NCI-H2227 (cell line): ENCODE measurements around the gene TXNDC16.
"Not testable (repeated sequence)": the region's sequence is repeated elsewhere in the genome, so short reads cannot be mapped to it uniquely, and the experiment has no call there.

ENCODE experiments used
- DNase-seq: peaks from one replicate; lab custom pipeline; 2025; ENCODE audit not compliant: unreplicated experiment; lab: John Stamatoyannopoulos, UW

Gene TXNDC16

GRCh38 chr14:52545584-52546317, 6.6 kb downstream of the TXNDC16 start:
- no peak for DNase-seq

- no peak for DNase-seq
Observed at GRCh38 chr14:52538623-52539022, 13.7 kb downstream of the TXNDC16 start.

- no peak for DNase-seq
Observed at GRCh38 chr14:52536269-52536668, 16.0 kb downstream of the TXNDC16 start.

GRCh38 chr14:52531481-52531880, 20.8 kb downstream of the TXNDC16 start:
- no peak for DNase-seq

- no peak for DNase-seq
Observed at GRCh38 chr14:52527052-52527451, 25.3 kb downstream of the TXNDC16 start.

- DNase-seq: no peak
Observed at GRCh38 chr14:52522581-52523345, 29.5 kb downstream of the TXNDC16 start.

GRCh38 chr14:52522033-52522432, 30.3 kb downstream of the TXNDC16 start:
- DNase-seq: no peak

- no peak for DNase-seq
Observed at GRCh38 chr14:52514046-52514811, 38.1 kb downstream of the TXNDC16 start.

GRCh38 chr14:52513249-52513648, 39.1 kb downstream of the TXNDC16 start:
- DNase-seq: no peak

GRCh38 chr14:52494444-52494843, 57.9 kb downstream of the TXNDC16 start:
- DNase-seq: no peak

- DNase-seq: no peak
Observed at GRCh38 chr14:52485350-52485960, 66.8 kb downstream of the TXNDC16 start.

- no peak for DNase-seq
Observed at GRCh38 chr14:52481864-52482263, 70.4 kb downstream of the TXNDC16 start.

GRCh38 chr14:52473557-52473956, 78.7 kb downstream of the TXNDC16 start:
- peak; percentile 7 for DNase-seq

- DNase-seq: no peak
Observed at GRCh38 chr14:52472728-52473127, 79.6 kb downstream of the TXNDC16 start.

GRCh38 chr14:52472251-52472650, 80.1 kb downstream of the TXNDC16 start:
- DNase-seq: not testable (repeated sequence)

- no peak for DNase-seq
Observed at GRCh38 chr14:52467515-52468266, 84.6 kb downstream of the TXNDC16 start.

- no peak for DNase-seq
Observed at GRCh38 chr14:52464175-52464574, 88.1 kb downstream of the TXNDC16 start.

GRCh38 chr14:52463375-52463774, 88.9 kb downstream of the TXNDC16 start:
- no peak for DNase-seq

GRCh38 chr14:52461721-52462120, 90.6 kb downstream of the TXNDC16 start:
- DNase-seq: no peak

- no peak for DNase-seq
Observed at GRCh38 chr14:52458721-52459085, 93.6 kb downstream of the TXNDC16 start.

GRCh38 chr14:52457411-52457810, 94.9 kb downstream of the TXNDC16 start:
- no peak for DNase-seq
